ENCODE measurements around the gene LMAN2.

LMAN2 gene

GRCh38 chr5:177383181-177383580 lies 31.7 kb upstream of the LMAN2 start:
- Histone ChIP-seq H3K79me2 (ENCODE audit: insufficient read depth, low read length) (no peaks in the 10 kb centered on the region), H3F3A (ENCODE audit: insufficient read depth) (no peaks in the 10 kb centered on the region), H3K9ac (ENCODE audit: low read length) (no peak overlapping the region), H3K9me3 (ENCODE audit: insufficient read depth, low read length) (no peaks in the 10 kb centered on the region), H3K4me2 (ENCODE audit: low read depth, low read length, poor library complexity, severe bottlenecking) (no peak overlapping the region), H3K27me3 (ENCODE audit: low read length) (no peaks in the 10 kb centered on the region), H3K9me2 (replicated peaks; ENCODE audit: insufficient read depth, low read length) (no peaks in the 10 kb centered on the region), H3K36me3 (ENCODE audit: low read length) (no peaks in the 10 kb centered on the region), H2AFZ (ENCODE audit: low read depth, low read length, severe bottlenecking) (no peak overlapping the region), H3K4me3 (ENCODE audit: insufficient read depth, low read length, poor library complexity, severe bottlenecking) (no peak overlapping the region), H4K20me1 (ENCODE audit: low read depth, low read length) (no peaks in the 10 kb centered on the region), H3K27ac (ENCODE audit: low read depth, low read length) (no peak overlapping the region)
- TF ChIP-seq EZH2phosphoT487 (conservative IDR thresholded peaks at IDR 0.05; ENCODE audit: low read length) (no peak), CTCF (IDR thresholded peaks at IDR 0.05; ENCODE audit: insufficient read depth, low read length, poor library complexity, severe bottlenecking) (no peak)

GRCh38 chr5:177382423-177383029 lies 31.1 kb upstream of the LMAN2 start:
- H3K27ac ChIP-seq (ENCODE audit: low read depth, low read length), result no peak overlapping the region
- H3K4me3 ChIP-seq (ENCODE audit: insufficient read depth, low read length, poor library complexity, severe bottlenecking), result no peak overlapping the region
- H3K36me3 ChIP-seq (ENCODE audit: low read length), result no peaks in the 10 kb centered on the region
- no peaks in the 10 kb centered on the region for H3K9me3 ChIP-seq (ENCODE audit: insufficient read depth, low read length)
- no peak overlapping the region for H3K4me2 ChIP-seq (ENCODE audit: low read depth, low read length, poor library complexity, severe bottlenecking)
- no peak for TF ChIP-seq CTCF (IDR thresholded peaks at IDR 0.05; ENCODE audit: insufficient read depth, low read length, poor library complexity, severe bottlenecking)
- no peak for TF ChIP-seq EZH2phosphoT487 (conservative IDR thresholded peaks at IDR 0.05; ENCODE audit: low read length)
- H3F3A ChIP-seq (ENCODE audit: insufficient read depth), result no peaks in the 10 kb centered on the region
- H4K20me1 ChIP-seq (ENCODE audit: low read depth, low read length), result no peaks in the 10 kb centered on the region
- H3K9me2 ChIP-seq (replicated peaks; ENCODE audit: insufficient read depth, low read length), result no peaks in the 10 kb centered on the region
- H3K27me3 ChIP-seq (ENCODE audit: low read length), result no peaks in the 10 kb centered on the region
- no peak overlapping the region for H3K9ac ChIP-seq (ENCODE audit: low read length)
- H2AFZ ChIP-seq (ENCODE audit: low read depth, low read length, severe bottlenecking), result no peak overlapping the region
- no peaks in the 10 kb centered on the region for H3K79me2 ChIP-seq (ENCODE audit: insufficient read depth, low read length)

- H4K20me1 ChIP-seq (ENCODE audit: low read depth, low read length), result no peaks in the 10 kb centered on the region
- H3F3A ChIP-seq (ENCODE audit: insufficient read depth), result no peaks in the 10 kb centered on the region
- H2AFZ ChIP-seq (ENCODE audit: low read depth, low read length, severe bottlenecking), result no peak overlapping the region
- H3K9ac ChIP-seq (ENCODE audit: low read length), result no peak overlapping the region
- TF ChIP-seq CTCF (IDR thresholded peaks at IDR 0.05; ENCODE audit: insufficient read depth, low read length, poor library complexity, severe bottlenecking) (no peak), EZH2phosphoT487 (conservative IDR thresholded peaks at IDR 0.05; ENCODE audit: low read length) (no peak)
- no peaks in the 10 kb centered on the region for H3K9me2 ChIP-seq (replicated peaks; ENCODE audit: insufficient read depth, low read length)
- no peaks in the 10 kb centered on the region for H3K36me3 ChIP-seq (ENCODE audit: low read length)
- H3K79me2 ChIP-seq (ENCODE audit: insufficient read depth, low read length), result no peaks in the 10 kb centered on the region
- H3K27me3 ChIP-seq (ENCODE audit: low read length), result no peaks in the 10 kb centered on the region
- no peak overlapping the region for H3K4me3 ChIP-seq (ENCODE audit: insufficient read depth, low read length, poor library complexity, severe bottlenecking)
- H3K9me3 ChIP-seq (ENCODE audit: insufficient read depth, low read length), result no peaks in the 10 kb centered on the region
- H3K4me2 ChIP-seq (ENCODE audit: low read depth, low read length, poor library complexity, severe bottlenecking), result no peak overlapping the region
- H3K27ac ChIP-seq (ENCODE audit: low read depth, low read length), result no peak overlapping the region
These were observed 29.3 kb upstream of the LMAN2 start for GRCh38 chr5:177380805-177381126.

Data from SU-DHL-6 (cell line).